GM18505 (cell line): Measurements from ENCODE around the gene STOM.
A peak's percentile ranks its signal among the peaks of the same experiment; 100 is the strongest.

Source experiments
- ATAC-seq: cut with Tn5 transposase; IDR thresholded peaks from one replicate; pipeline ENCODE4 v1.9.1; 2021; ENCODE audit not compliant: unreplicated experiment
- POLR2A ChIP-seq: IDR thresholded peaks from 4 replicates; pipeline ENCODE4 v1.6.1; 2011; ENCODE audit warnings: borderline replicate concordance; ENCODE audit not compliant: insufficient read depth, insufficient read length; ENCODE audit errors: extremely low read depth

Gene STOM

GRCh38 chr9:121348221-121348620 lies 21.8 kb downstream of the STOM start:
- ATAC-seq = no peak
- TF ChIP-seq POLR2A = no peak

- TF ChIP-seq POLR2A = no peak
- ATAC-seq = no peak
Observed at GRCh38 chr9:121345070-121345469, 25.0 kb downstream of the STOM start.

GRCh38 chr9:121344184-121344583 lies 25.9 kb downstream of the STOM start:
- no peak for ATAC-seq
- TF ChIP-seq POLR2A = no peak

- TF ChIP-seq POLR2A = no peak
- ATAC-seq = peak; percentile 80
Observed at GRCh38 chr9:121340676-121341392, 29.2 kb downstream of the STOM start.

- TF ChIP-seq POLR2A = no peak
Observed at GRCh38 chr9:121339437-121339836, 30.6 kb downstream of the STOM start.

GRCh38 chr9:121336665-121337064 lies 33.4 kb downstream of the STOM start:
- no peak for ATAC-seq

More at GRCh38 chr9:121339437-121339836, 30.6 kb downstream of the STOM start:
- no peak for ATAC-seq

GRCh38 chr9:121333950-121334773 lies 35.9 kb downstream of the STOM start:
- TF ChIP-seq POLR2A = no peak
- ATAC-seq = no peak

More at GRCh38 chr9:121336665-121337064, 33.4 kb downstream of the STOM start:
- TF ChIP-seq POLR2A = no peak

GRCh38 chr9:121331992-121332685 lies 37.9 kb downstream of the STOM start:
- TF ChIP-seq POLR2A = no peak
- ATAC-seq = no peak

GRCh38 chr9:121331549-121331948 lies 38.5 kb downstream of the STOM start:
- no peak for TF ChIP-seq POLR2A
- ATAC-seq = no peak

GRCh38 chr9:121328876-121329681 lies 41.0 kb downstream of the STOM start:
- ATAC-seq = no peak
- TF ChIP-seq POLR2A = no peak

- TF ChIP-seq POLR2A = no peak
- ATAC-seq = no peak
Observed at GRCh38 chr9:121328476-121328875, 41.6 kb downstream of the STOM start.

GRCh38 chr9:121326901-121327613 lies 43.0 kb downstream of the STOM start:
- TF ChIP-seq POLR2A = no peak
- no peak for ATAC-seq
